Measurements from ENCODE around the gene CERS1. TPM values are rescaled to one million over a fixed set of nuclear protein-coding genes. Genes with fewer than 3 reads are reported as not detected.

Gene CERS1
- total RNA-seq, 6 experiments from 2014 or later: not detected

DNA sequence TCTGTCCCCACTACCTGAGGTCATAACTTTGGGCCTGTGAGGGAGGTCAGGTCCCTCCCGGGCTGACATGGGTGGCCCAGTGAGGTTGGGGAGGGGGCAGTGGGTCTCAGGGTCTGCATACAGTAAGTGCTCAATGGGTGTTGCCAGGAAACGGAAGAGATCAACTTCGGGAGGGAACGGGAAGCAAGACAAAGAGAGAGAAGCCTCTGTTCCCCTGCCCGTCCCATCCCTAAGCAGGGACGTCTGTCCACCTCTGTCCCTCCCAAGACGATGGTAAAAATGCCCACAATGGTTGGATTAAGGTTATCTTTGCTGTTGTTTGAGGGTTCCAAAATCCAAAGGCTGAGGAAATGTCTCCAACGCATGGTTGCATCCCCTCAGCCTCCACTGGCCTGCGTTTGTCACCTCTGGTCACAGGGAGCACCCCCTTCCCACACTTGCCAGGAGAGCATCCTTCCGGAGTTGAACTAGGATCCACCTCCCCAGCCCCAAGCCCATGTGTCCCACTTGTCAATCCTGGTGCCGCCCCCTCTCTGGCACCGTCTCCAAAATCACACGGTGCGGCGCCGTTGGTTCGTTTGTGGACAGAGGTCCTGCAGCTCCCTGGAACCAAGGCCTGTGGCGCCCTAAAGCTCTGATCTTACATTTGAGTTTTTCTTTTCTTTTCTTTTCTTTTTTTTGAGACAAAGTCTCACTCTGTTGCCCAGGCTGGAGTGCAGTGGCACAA is 45.8 kb upstream of the CERS1 start:
- Histone ChIP-seq H3K36me3 (no peaks in the 10 kb centered on the region), H3K9me3 (no peaks in the 10 kb centered on the region), H3K27ac (no peak overlapping the region), H3K27me3 (no peaks in the 10 kb centered on the region), H3K4me3 (no peak overlapping the region), H3K4me1 (no peaks in the 10 kb centered on the region)
- intact Hi-C loops (cut with DNase I): no loop called here
- ATAC-seq (peak in 2 of 4 donors; percentile 4 to 6), DNase-seq (no peak)
- TF ChIP-seq POLR2A (IDR thresholded peaks at IDR 0.05): no peak
- TF ChIP-seq, protein P1, sequence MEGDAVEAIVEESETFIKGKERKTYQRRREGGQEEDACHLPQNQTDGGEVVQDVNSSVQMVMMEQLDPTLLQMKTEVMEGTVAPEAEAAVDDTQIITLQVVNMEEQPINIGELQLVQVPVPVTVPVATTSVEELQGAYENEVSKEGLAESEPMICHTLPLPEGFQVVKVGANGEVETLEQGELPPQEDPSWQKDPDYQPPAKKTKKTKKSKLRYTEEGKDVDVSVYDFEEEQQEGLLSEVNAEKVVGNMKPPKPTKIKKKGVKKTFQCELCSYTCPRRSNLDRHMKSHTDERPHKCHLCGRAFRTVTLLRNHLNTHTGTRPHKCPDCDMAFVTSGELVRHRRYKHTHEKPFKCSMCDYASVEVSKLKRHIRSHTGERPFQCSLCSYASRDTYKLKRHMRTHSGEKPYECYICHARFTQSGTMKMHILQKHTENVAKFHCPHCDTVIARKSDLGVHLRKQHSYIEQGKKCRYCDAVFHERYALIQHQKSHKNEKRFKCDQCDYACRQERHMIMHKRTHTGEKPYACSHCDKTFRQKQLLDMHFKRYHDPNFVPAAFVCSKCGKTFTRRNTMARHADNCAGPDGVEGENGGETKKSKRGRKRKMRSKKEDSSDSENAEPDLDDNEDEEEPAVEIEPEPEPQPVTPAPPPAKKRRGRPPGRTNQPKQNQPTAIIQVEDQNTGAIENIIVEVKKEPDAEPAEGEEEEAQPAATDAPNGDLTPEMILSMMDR (IDR thresholded peaks at IDR 0.05): no peak
- WGBS (ENCODE audit: insufficient coverage, low coverage, low lambda C conversion rate, missing lambda C conversion rate): 52% methylated on average over 14 of the region's 18 CpGs

DNA sequence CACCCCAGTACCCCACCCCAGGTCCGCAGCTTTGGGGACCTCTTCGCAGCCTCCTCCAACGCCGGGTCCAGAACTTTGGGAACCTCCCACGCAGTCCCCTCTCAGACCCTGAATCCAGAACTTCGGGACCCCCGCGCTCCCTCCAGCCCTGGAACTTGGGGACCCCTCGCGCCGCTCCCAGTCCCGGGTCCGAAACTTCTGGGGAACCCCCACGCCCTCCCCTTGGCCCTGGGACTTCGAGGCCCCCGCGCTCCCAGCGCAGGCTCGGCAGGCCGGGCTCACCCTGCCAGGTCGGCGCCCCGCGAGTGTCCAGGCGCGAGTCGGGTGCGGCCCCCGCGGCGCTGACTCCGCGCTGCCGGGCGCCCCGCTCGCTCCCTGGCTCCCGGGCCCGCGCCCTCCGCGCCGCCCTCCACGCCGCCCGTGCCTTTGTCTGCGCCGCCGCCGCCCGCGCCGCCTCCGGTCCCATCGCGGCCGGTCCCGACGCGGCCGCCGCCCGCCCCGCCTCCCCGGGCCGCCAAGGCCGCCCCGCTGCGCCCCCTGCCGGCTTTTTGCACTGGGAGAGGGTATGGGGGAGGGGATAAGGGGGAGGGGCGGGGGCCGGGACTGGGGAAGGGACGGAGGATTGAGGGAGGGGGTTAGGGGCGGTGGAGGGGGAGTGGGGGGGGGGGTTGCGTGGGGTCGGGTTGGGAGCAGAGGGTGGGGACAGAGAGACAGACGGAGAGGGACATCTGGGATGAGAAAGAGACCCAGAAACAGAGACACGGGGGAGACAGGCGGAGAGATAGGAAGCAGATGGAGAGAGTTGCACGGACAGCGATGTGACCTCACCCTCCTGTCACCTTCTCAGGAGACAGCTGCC is 45.0 kb upstream of the CERS1 start, which contains the start of gene HOMER3:
Gene HOMER3 (minus strand): TSS at position 449 of the 859 bp plus-strand sequence. CDS start 2,235 bp downstream, outside the sequence.
- WGBS (ENCODE audit: insufficient coverage, low coverage, low lambda C conversion rate, missing lambda C conversion rate): 4% methylated on average over 28 of the region's 81 CpGs
- no peaks in the 10 kb centered on the region for H3K27me3 ChIP-seq
- DNase-seq (peak; percentile 83 to 84 (median 84)), ATAC-seq (peak; percentile 82 to 93 (median 86))
- intact Hi-C loops (cut with DNase I): no loop called here
- peak within 1 kb of the TSS in 2 of 3 donors; percentile 26 to 28 for H3K27ac ChIP-seq
- peak; percentile 18 for TF ChIP-seq POLR2A (IDR thresholded peaks at IDR 0.05)
- TF ChIP-seq, protein P1 (IDR thresholded peaks at IDR 0.05): peak in 1 of 4 donors; percentile 43
- no peaks in the 10 kb centered on the region for H3K4me1 ChIP-seq
- no peaks in the 10 kb centered on the region for H3K36me3 ChIP-seq
- peak within 1 kb of the TSS; percentile 44 to 48 (median 47) for H3K4me3 ChIP-seq
- H3K9me3 ChIP-seq: no peaks in the 10 kb centered on the region

DNA sequence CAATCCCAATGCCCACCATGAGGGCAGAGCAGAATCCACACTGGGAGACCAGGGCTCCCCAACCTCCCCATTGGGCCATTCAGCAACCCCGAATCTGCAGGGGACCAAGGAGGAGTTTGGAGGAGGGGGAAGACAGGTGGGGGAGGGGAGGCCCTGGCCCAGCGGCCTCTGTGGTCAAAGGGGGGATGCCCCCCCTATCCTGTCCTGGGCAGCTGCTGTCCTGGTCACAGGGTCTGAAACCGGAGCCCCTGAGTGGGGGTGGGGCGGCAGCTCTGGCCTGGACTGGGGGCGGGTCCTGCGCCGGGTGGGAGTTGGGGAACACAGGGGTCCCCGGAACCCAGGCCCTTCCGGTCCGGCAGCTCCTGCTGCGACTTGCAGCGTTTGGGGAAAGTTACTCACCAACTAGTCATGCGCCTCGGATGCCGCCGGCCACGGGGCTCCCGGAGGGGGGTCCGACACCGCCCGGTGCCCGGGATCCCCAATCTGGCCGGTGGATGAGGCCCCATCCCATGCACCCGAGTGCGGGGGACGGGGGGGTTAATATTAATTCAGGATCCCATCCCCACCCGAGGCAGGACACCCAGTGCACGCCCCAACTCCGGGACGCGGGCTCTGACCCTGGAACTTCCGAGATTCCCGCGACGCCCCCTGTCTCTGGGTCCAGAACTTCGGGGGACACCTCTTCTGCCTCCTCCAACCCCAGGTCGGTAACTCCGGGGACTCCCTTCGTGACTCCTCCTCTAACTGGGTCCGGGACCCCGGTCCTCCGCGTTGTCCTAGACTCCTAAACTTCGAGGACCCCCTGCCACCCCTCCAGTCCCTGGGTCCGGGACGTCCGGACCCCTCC is 44.2 kb upstream of the CERS1 start:
- H3K4me1 ChIP-seq: no peaks in the 10 kb centered on the region
- ATAC-seq: peak; percentile 17 to 50 (median 36)
- H3K4me3 ChIP-seq: peak overlapping the region; percentile 44 to 48 (median 47)
- intact Hi-C loops (cut with DNase I): no loop called here
- peak overlapping the region in 2 of 3 donors; percentile 26 to 28 for H3K27ac ChIP-seq
- H3K27me3 ChIP-seq: no peaks in the 10 kb centered on the region
- H3K9me3 ChIP-seq: no peaks in the 10 kb centered on the region
- no peak for TF ChIP-seq POLR2A (IDR thresholded peaks at IDR 0.05)
- H3K36me3 ChIP-seq: no peaks in the 10 kb centered on the region
- WGBS (ENCODE audit: insufficient coverage, low coverage, low lambda C conversion rate, missing lambda C conversion rate): 5% methylated on average over 14 of the region's 47 CpGs
- peak in 1 of 3 donors; percentile 50 for DNase-seq

DNA sequence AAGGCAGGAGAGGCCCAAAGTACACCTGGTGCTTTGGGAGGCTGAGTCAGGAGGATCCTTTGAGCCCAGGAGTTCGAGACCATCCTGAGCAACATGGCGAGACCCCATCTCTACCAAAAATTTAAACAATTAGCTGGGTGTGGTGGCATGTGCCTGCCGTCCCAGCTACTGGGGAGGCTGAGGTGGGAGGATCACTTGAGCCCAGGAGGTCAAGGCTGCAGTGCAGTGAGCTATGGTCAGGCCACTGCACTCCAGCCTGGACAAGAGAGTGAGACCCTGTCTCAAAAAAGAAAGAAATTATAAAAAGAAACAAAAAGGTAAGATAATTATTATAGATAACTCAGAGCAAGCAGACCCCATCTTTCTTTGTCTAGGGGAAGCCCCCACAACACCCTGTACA is 43.2 kb upstream of the CERS1 start:
- DNase-seq (no peak), ATAC-seq (no peak)
- no peaks in the 10 kb centered on the region for H3K36me3 ChIP-seq
- no peak overlapping the region for H3K27ac ChIP-seq
- no peak for TF ChIP-seq POLR2A (IDR thresholded peaks at IDR 0.05)
- TF ChIP-seq, protein P1 (IDR thresholded peaks at IDR 0.05): no peak
- H3K9me3 ChIP-seq: no peaks in the 10 kb centered on the region
- H3K4me1 ChIP-seq: no peaks in the 10 kb centered on the region
- intact Hi-C loops (cut with DNase I): no loop called here
- no peak overlapping the region for H3K4me3 ChIP-seq
- no peaks in the 10 kb centered on the region for H3K27me3 ChIP-seq
- WGBS (ENCODE audit: insufficient coverage, low coverage, low lambda C conversion rate, missing lambda C conversion rate): 90% methylated on average over 2 of the region's 3 CpGs

All from right lobe of liver (tissue), 6 donors.